ENCODE measurements around the gene GREB1. TPM values are rescaled to one million over a fixed set of nuclear protein-coding genes. Genes with fewer than 3 reads are reported as not detected.

Gene GREB1
- total RNA-seq, 1 experiment from 2014 or later, result 0.37 TPM

GRCh38 chr2:11513319-11513718, 20.5 kb upstream of the GREB1 start:
- no TSS peak for BruUV-seq (replicated peaks)
- ChIA-PET POLR2A (ENCODE audit: unreplicated experiment) (no interaction called here), CTCF (interaction anchor here (0.5 kb wide), 1 partner anchor 34 kb away, joined by 3 read pairs; no protein-coding TSS in a partner anchor)
- Histone ChIP-seq H3K4me1 (replicated peaks; ENCODE audit: insufficient read depth) (no peaks in the 10 kb centered on the region), H3K36me3 (ENCODE audit: low read depth) (no peaks in the 10 kb centered on the region), H3K9me2 (ENCODE audit: insufficient read depth) (no peaks in the 10 kb centered on the region), H4K20me1 (ENCODE audit: insufficient read depth) (no peaks in the 10 kb centered on the region), H3K27ac (no peak overlapping the region), H3K4me2 (no peak overlapping the region), H3K4me3 (no peak overlapping the region), H3K9me3 (ENCODE audit: insufficient read depth, low read depth) (no peaks in the 10 kb centered on the region), H3K27me3 (ENCODE audit: insufficient read depth, low read depth) (peaks cover 86% of the 10 kb centered on the region), H3F3A (ENCODE audit: insufficient read depth, low read depth) (no peaks in the 10 kb centered on the region), H3K79me2 (ENCODE audit: low read depth) (no peaks in the 10 kb centered on the region), H2AFZ (no peak overlapping the region)
- no peak for TF ChIP-seq CTCF (conservative IDR thresholded peaks at IDR 0.05)
- no peak for TF ChIP-seq EZH2 (IDR thresholded peaks at IDR 0.05; ENCODE audit: low read depth)
- intact Hi-C loops (cut with micrococcal nuclease; ENCODE audit: unreplicated experiment), result no loop called here
- DNase-seq, result no peak

- no peak overlapping the region for H3K4me2 ChIP-seq
- TF ChIP-seq EZH2 (IDR thresholded peaks at IDR 0.05; ENCODE audit: low read depth), result no peak
- no peak for TF ChIP-seq CTCF (conservative IDR thresholded peaks at IDR 0.05)
- H4K20me1 ChIP-seq (ENCODE audit: insufficient read depth), result no peaks in the 10 kb centered on the region
- no peaks in the 10 kb centered on the region for H3K4me1 ChIP-seq (replicated peaks; ENCODE audit: insufficient read depth)
- H3K4me3 ChIP-seq, result no peak overlapping the region
- intact Hi-C loops (cut with micrococcal nuclease; ENCODE audit: unreplicated experiment), result no loop called here
- BruUV-seq (replicated peaks), result no TSS peak
- no peaks in the 10 kb centered on the region for H3K9me3 ChIP-seq (ENCODE audit: insufficient read depth, low read depth)
- no peaks in the 10 kb centered on the region for H3K79me2 ChIP-seq (ENCODE audit: low read depth)
- no peaks in the 10 kb centered on the region for H3F3A ChIP-seq (ENCODE audit: insufficient read depth, low read depth)
- CTCF ChIA-PET, result no interaction called here
- H3K36me3 ChIP-seq (ENCODE audit: low read depth), result no peaks in the 10 kb centered on the region
- no peak overlapping the region for H3K27ac ChIP-seq
- POLR2A ChIA-PET (ENCODE audit: unreplicated experiment), result no interaction called here
- peaks cover 85% of the 10 kb centered on the region for H3K27me3 ChIP-seq (ENCODE audit: insufficient read depth, low read depth)
- DNase-seq, result no peak
- H2AFZ ChIP-seq, result no peak overlapping the region
- H3K9me2 ChIP-seq (ENCODE audit: insufficient read depth), result no peaks in the 10 kb centered on the region
These were observed 19.6 kb upstream of the GREB1 start for GRCh38 chr2:11514081-11514730.

GRCh38 chr2:11514904-11515303, 18.9 kb upstream of the GREB1 start:
- H3K79me2 ChIP-seq (ENCODE audit: low read depth), result no peaks in the 10 kb centered on the region
- TF ChIP-seq CTCF (conservative IDR thresholded peaks at IDR 0.05) (no peak), EZH2 (IDR thresholded peaks at IDR 0.05; ENCODE audit: low read depth) (no peak)
- no TSS peak for BruUV-seq (replicated peaks)
- no peak overlapping the region for H3K4me3 ChIP-seq
- H2AFZ ChIP-seq, result no peak overlapping the region
- no peaks in the 10 kb centered on the region for H3K4me1 ChIP-seq (replicated peaks; ENCODE audit: insufficient read depth)
- no peak overlapping the region for H3K27ac ChIP-seq
- DNase-seq, result no peak
- CTCF ChIA-PET, result no interaction called here
- H3K27me3 ChIP-seq (ENCODE audit: insufficient read depth, low read depth), result peaks cover 79% of the 10 kb centered on the region
- no peaks in the 10 kb centered on the region for H4K20me1 ChIP-seq (ENCODE audit: insufficient read depth)
- H3K4me2 ChIP-seq, result no peak overlapping the region
- no peaks in the 10 kb centered on the region for H3K9me2 ChIP-seq (ENCODE audit: insufficient read depth)
- intact Hi-C loops (cut with micrococcal nuclease; ENCODE audit: unreplicated experiment), result no loop called here
- no peaks in the 10 kb centered on the region for H3K9me3 ChIP-seq (ENCODE audit: insufficient read depth, low read depth)
- H3K36me3 ChIP-seq (ENCODE audit: low read depth), result no peaks in the 10 kb centered on the region
- POLR2A ChIA-PET (ENCODE audit: unreplicated experiment), result no interaction called here
- no peaks in the 10 kb centered on the region for H3F3A ChIP-seq (ENCODE audit: insufficient read depth, low read depth)
